ENCODE data around the gene RSAD2. TPM values are rescaled to one million over a fixed set of nuclear protein-coding genes. Genes with fewer than 3 reads are reported as not detected.

The RSAD2 gene
- total RNA-seq, 1 donor from 2014 or later = 2.2 TPM

DNA sequence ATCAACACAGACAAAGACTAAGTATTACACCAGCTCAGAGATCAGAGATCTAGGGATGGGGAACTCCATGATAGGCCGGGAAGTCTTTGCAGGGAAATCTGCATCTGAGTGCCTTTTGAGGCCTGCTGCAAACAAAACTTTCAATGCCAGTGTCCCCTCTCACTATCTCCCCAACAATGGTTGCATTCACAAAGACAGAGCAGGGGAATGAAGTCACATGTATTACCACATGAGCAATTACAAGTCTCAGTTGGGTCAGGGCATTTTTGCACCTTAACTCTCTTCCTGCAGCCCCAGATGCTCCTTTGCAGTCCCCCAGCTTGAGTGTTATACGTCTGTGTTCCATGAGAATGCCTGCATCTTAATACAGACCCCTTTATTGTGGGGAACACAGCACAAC lies 37.8 kb downstream of the RSAD2 start:
- H3K4me1 Mint-ChIP-seq (ENCODE audit: low read depth) = peaks cover 61% of the 10 kb centered on the region
- peaks cover 9% of the 10 kb centered on the region for H3K36me3 Mint-ChIP-seq (ENCODE audit: low read depth)
- no peaks in the 10 kb centered on the region for H3K9me3 Mint-ChIP-seq
- H3K27me3 Mint-ChIP-seq (ENCODE audit: insufficient read depth) = peaks cover 16% of the 10 kb centered on the region
- peak overlapping the region; percentile 40 for H3K4me3 Mint-ChIP-seq
- intact Hi-C loops (cut with micrococcal nuclease) = no loop called here
- no peak for DNase-seq (ENCODE audit: low spot score)
- no peak overlapping the region for H3K27ac Mint-ChIP-seq

DNA sequence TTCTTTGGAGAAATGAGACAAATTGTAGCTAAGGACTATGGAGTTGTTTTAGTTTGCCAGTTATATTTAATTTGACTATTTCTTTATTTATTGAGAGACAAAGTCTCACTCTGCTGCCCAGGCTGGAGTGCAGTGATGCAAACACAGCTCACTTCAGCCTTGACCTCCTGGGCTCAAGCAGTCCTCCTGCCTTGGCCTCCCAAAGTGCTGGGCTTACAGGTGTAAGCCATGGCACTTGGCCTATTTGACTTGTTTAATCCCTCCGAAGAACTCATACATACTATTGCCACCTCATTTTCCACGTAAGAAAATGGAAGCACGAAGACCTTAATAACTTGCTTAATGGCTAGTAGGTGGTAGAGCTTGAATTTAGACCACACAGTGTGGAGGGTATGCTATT lies 38.6 kb downstream of the RSAD2 start:
- Mint-ChIP-seq H3K9me3 (no peaks in the 10 kb centered on the region), H3K4me1 (ENCODE audit: low read depth) (peaks cover 55% of the 10 kb centered on the region), H3K4me3 (peak overlapping the region; percentile 67), H3K27me3 (ENCODE audit: insufficient read depth) (peaks cover 16% of the 10 kb centered on the region), H3K36me3 (ENCODE audit: low read depth) (peaks cover 9% of the 10 kb centered on the region), H3K27ac (peak overlapping the region; percentile 21)
- no peak for DNase-seq (ENCODE audit: low spot score)
- intact Hi-C loops (cut with micrococcal nuclease) = no loop called here

DNA sequence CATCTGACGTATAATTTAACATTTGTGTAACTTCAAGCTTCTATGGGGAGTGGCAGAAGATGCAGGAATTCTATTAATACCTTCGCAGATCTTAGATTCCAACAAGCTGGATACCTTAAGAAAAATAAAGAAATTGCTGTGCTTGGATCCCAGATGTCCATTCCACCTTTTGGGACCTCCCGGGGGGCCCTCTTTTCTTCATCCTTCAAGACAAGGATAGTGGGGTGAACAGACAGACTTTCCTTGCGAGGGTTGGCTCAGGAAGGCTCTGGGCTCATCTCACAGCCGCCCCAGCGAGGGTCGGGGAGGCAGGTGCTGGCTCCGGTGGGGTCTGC lies 39.1 kb downstream of the RSAD2 start:
- Mint-ChIP-seq H3K27ac (peak overlapping the region; percentile 21), H3K27me3 (ENCODE audit: insufficient read depth) (peaks cover 16% of the 10 kb centered on the region), H3K4me1 (ENCODE audit: low read depth) (peaks cover 55% of the 10 kb centered on the region), H3K4me3 (peak overlapping the region; percentile 67), H3K36me3 (ENCODE audit: low read depth) (peaks cover 9% of the 10 kb centered on the region), H3K9me3 (no peaks in the 10 kb centered on the region)
- DNase-seq (ENCODE audit: low spot score) = no peak
- intact Hi-C loops (cut with micrococcal nuclease) = loop anchor here (1.0 kb wide), 3 partner anchors 10 to 39 kb away; partner anchors contain the start of gene RSAD2

DNA sequence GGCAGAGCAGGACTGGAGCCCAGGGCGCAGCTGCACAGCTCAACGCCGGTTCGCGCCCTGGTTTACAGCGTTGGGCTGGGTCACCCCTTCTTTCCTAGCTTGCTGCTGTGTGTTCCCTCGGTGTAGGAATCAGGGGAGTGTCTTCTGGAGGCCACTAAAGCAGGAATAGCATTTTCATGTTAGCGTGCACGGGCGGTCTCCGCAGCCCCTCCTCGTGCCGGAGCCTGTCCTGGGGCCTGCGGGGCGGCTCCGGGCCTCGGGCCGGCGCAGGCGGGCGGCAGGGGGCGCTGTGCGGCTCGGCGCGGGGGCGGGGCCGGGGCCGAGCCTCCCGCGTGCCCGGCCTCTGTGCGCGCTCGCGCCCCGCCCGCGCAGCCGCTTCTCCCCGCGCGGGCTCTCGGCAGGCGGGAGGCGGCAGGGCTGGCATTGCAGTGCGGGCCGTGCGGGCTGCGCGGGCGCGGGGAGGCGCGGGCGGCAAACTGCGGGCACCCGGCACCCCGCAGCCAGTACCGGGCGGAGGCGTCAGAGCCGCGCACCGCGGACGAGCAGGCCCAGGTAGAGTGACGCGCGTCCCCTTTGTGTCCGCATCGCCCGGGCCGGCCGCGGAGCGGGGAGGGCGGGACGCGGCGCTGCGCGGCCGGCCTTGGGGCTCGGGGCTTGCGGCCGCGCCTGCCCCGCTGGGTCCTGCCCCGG lies 39.6 kb downstream of the RSAD2 start, which contains the start of gene RNF144A:
Gene RNF144A (plus strand): TSS at position 342 of the 690 bp plus-strand sequence. CDS start 79,515 bp downstream, outside the sequence.
- Mint-ChIP-seq H3K27me3 (ENCODE audit: insufficient read depth) (peaks cover 16% of the 10 kb centered on the region), H3K4me1 (ENCODE audit: low read depth) (peaks cover 52% of the 10 kb centered on the region), H3K4me3 (peak within 1 kb of the TSS; percentile 74), H3K9me3 (no peaks in the 10 kb centered on the region), H3K36me3 (ENCODE audit: low read depth) (peaks cover 9% of the 10 kb centered on the region), H3K27ac (peak within 1 kb of the TSS; percentile 59)
- peak; percentile 71 for DNase-seq (ENCODE audit: low spot score)
- intact Hi-C loops (cut with micrococcal nuclease) = loop anchor here (1.0 kb wide), 3 partner anchors 11 to 40 kb away; partner anchors contain the start of gene RSAD2

DNA sequence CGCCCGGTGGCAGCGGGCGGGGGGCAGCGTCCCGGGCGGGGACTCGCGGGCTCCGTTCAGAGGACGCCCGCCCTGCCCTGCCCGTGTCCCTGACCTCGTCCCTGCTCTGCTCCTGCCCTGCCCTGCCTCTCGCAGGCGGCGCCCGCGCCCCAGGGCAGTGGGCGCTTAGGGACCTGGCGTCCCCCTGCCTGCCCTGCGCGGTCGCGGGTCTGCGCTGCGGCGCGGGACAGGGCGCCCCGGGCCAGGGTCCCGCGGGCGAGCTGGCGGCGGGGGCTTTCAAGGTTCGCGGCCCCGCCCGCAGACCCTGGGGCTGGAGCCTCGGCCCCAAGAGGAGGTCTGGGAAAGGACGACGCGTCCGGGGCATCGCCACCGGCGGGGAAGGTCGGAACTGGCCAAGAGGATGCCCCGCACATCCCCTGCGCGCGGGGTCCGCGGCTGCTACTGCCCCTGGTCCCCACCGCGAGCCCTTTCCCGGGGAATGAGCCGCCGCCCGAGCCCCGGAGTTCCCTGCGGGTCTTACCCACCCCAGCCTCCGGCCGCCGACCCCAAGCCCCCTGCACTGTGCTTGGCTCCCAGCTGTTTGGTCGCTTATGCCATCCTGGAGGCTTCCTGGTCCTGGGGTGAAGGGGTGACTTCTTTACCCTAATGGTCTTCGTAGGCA lies 40.3 kb downstream of the RSAD2 start:
- intact Hi-C loops (cut with micrococcal nuclease) = loop anchor here (1.0 kb wide), 3 partner anchors 12 to 41 kb away; partner anchors contain the start of gene RSAD2
- Mint-ChIP-seq H3K4me3 (peak overlapping the region; percentile 74), H3K27ac (no peak overlapping the region), H3K27me3 (ENCODE audit: insufficient read depth) (peaks cover 13% of the 10 kb centered on the region), H3K36me3 (ENCODE audit: low read depth) (peaks cover 8% of the 10 kb centered on the region), H3K4me1 (ENCODE audit: low read depth) (peaks cover 47% of the 10 kb centered on the region), H3K9me3 (no peaks in the 10 kb centered on the region)
- no peak for DNase-seq (ENCODE audit: low spot score)

DNA sequence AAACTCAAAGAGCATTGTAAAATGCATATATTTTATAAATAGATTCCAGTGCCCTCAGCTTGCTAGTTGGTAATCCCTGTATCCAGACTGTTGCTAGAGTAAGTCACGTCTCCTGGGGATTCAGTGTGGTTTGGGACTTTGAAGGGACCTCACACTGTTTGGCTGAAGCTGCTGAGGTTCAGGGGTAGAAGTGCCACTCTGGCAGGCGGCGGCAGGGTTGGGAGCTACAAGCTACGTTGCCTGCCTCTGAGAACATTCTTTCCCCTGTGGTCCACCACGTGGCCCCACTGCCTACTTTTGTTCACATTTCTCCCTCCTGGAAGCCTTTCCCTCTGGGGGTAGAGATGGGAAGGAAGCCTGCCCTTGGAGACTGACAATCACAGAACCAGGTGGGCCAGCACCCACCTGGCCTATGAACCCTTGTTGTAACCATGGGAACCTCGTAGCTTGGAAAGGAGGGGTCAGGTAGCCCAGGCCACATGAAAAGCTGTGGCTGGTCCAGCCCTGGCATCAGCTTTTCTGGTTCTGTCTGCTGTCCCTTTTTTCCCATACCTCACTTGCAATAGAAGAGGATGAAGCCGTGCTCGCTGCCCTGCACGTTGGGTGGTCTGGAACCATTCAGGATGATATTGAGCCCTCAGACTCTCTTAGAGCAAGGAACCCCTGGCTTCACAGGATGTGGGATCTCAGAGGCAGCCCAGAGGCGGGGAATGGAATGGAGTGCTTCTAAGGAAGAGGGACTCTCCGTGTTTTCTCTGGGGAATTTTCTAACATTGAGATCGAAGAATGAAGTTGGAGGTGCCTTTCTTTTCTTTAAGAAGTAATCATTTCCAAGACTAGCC lies 42.5 kb downstream of the RSAD2 start:
- intact Hi-C loops (cut with micrococcal nuclease) = no loop called here
- DNase-seq (ENCODE audit: low spot score) = no peak
- Mint-ChIP-seq H3K27ac (no peak overlapping the region), H3K4me3 (no peak overlapping the region), H3K36me3 (ENCODE audit: low read depth) (peaks cover 17% of the 10 kb centered on the region), H3K4me1 (ENCODE audit: low read depth) (peaks cover 46% of the 10 kb centered on the region), H3K9me3 (no peaks in the 10 kb centered on the region), H3K27me3 (ENCODE audit: insufficient read depth) (peaks cover 15% of the 10 kb centered on the region)

DNA sequence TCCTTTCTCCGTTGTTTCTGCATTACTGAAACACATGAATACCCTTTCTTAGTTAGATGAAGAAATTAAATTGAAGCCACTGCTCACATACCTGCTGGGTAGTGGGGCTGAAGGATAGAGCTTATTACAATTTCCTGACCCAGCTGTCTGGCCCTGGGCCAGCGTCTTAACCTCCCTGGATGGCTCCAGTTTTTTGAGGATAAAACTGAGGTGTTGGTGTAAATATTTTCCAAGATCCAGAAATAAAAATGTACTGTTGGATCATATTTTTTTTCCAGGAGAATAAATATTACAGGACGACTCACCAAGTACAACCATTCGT lies 43.1 kb downstream of the RSAD2 start:
- H3K4me1 Mint-ChIP-seq (ENCODE audit: low read depth) = peaks cover 48% of the 10 kb centered on the region
- no peak overlapping the region for H3K4me3 Mint-ChIP-seq
- no peaks in the 10 kb centered on the region for H3K9me3 Mint-ChIP-seq
- H3K27ac Mint-ChIP-seq = no peak overlapping the region
- H3K36me3 Mint-ChIP-seq (ENCODE audit: low read depth) = peaks cover 17% of the 10 kb centered on the region
- H3K27me3 Mint-ChIP-seq (ENCODE audit: insufficient read depth) = peaks cover 12% of the 10 kb centered on the region
- intact Hi-C loops (cut with micrococcal nuclease) = no loop called here
- DNase-seq (ENCODE audit: low spot score) = no peak

DNA sequence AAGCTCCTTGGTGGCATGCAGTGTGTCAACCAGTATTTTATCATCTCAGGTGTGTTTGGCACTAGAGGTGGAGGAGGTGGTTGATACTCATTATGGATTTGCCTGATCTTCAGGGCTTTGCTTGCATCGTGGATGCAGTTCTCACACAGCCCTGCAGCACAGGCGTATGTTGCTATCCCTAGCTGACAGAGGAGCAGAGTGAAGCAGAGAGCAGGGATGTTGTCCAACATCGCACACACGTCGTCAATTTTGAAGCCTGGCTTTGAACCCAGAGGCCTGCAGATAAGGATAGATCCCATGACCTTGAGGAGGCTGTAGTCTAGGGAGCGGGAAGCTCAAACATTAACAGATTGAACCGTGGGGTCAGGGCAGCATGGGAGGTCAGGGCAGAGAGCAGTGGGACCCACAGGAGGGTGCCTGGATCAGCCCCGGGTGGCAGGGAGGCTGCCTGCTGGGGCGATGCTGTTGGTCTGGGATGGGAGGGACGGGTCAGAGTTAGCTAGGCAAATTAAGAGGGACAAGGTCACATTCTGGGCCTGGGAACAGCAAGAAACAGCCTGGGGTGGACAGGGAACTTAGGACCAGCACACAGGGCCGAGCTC lies 43.8 kb downstream of the RSAD2 start:
- Mint-ChIP-seq H3K27me3 (ENCODE audit: insufficient read depth) (peaks cover 10% of the 10 kb centered on the region), H3K27ac (peak overlapping the region; percentile 16), H3K36me3 (ENCODE audit: low read depth) (peaks cover 18% of the 10 kb centered on the region), H3K4me3 (peak overlapping the region; percentile 5), H3K9me3 (peaks cover 4% of the 10 kb centered on the region), H3K4me1 (ENCODE audit: low read depth) (peaks cover 44% of the 10 kb centered on the region)
- no peak for DNase-seq (ENCODE audit: low spot score)
- intact Hi-C loops (cut with micrococcal nuclease) = no loop called here

DNA sequence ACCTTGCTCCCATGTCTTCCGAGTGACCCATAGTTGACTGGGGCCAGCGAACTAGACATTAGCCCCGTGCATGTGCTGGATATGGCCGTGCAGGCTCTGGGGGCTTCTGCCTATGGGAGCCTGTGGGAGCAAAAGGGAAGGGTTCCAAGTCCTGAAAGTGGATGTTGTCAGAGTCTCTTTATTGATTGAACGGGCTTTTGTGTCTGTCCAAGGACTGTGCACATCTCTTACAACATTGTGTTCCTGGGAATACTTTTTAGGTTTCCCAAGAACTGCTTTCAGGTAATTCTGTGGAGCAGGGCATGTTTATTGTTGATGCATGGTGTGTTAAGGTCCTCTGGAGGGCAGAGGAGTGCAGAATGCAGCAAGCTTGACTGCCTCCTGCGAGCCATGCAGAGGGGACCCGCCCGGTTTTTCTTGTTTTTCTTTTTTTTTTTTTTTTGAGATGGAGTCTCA lies 44.7 kb downstream of the RSAD2 start:
- Mint-ChIP-seq H3K36me3 (ENCODE audit: low read depth) (peaks cover 25% of the 10 kb centered on the region), H3K9me3 (peaks cover 12% of the 10 kb centered on the region), H3K27ac (peak overlapping the region; percentile 58), H3K27me3 (ENCODE audit: insufficient read depth) (peaks cover 6% of the 10 kb centered on the region), H3K4me3 (no peak overlapping the region), H3K4me1 (ENCODE audit: low read depth) (peaks cover 41% of the 10 kb centered on the region)
- DNase-seq (ENCODE audit: low spot score) = no peak
- intact Hi-C loops (cut with micrococcal nuclease) = no loop called here

DNA sequence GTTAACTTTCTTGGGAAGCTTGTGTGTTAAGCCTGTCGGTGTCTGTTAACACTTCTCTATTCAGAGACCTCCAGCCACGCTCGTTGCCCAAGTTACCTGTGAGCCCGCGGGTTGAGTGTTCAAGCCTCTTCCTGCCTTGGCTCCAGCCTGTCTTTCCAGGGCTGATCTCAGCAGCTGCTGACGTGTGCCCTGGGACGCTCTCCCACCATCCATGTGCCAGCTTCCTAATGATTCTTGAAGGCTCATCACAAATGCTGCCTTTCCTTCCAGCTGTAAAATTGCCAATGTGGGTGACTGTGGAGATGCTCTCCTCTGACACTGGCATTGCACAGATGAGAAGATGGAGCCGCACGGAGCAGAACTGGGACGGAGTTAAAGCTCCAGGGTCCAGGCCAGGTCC lies 45.7 kb downstream of the RSAD2 start:
- intact Hi-C loops (cut with micrococcal nuclease) = no loop called here
- Mint-ChIP-seq H3K27me3 (ENCODE audit: insufficient read depth) (peaks cover 6% of the 10 kb centered on the region), H3K4me1 (ENCODE audit: low read depth) (peaks cover 44% of the 10 kb centered on the region)

DNA sequence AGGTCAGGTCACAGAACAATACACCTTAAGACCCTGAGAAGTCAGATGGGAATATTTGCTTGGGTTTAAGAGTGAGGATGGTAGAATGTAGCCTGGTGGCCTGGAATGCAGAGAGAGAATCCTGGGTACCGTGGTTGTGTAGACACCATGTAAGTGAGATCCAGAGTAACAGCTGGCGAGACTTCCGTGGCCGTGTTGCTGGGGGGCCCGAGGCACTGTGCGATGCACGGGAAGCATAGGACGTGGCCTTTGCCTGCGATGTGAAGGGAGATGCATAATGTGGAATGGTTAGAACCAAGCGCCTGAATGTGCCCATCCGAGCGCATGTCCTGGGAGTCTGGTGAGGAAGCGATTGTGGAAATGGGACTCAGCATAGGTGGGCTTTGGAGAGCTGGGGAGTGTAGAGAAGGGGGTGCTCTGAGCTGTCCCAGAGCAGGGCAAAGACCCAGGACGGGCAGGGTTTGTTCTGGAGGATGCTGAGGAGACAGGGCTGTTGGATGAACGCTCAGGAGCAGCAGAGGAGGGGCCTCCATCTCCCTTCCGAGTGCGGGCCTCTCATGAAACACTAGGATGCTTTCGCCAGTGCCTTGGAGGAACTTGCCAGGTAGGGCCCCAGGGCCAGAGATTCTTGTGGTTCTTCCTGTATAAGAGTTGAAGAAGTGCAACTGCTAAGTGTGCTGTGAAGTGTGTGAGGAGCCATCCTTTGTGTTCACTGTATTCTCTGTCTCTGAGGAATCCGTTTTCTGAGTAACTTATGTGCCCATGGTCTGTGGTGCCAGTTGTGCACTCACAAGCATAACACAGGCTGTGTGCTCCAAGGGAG lies 46.7 kb downstream of the RSAD2 start:
- H3K27me3 Mint-ChIP-seq (ENCODE audit: insufficient read depth) = peaks cover 8% of the 10 kb centered on the region

More for the DNA sequence above, 45.7 kb downstream of the RSAD2 start:
- H3K27ac Mint-ChIP-seq = no peak overlapping the region
- no peak for DNase-seq (ENCODE audit: low spot score)
- peaks cover 17% of the 10 kb centered on the region for H3K9me3 Mint-ChIP-seq
- H3K4me3 Mint-ChIP-seq = no peak overlapping the region
- H3K36me3 Mint-ChIP-seq (ENCODE audit: low read depth) = peaks cover 33% of the 10 kb centered on the region

DNA sequence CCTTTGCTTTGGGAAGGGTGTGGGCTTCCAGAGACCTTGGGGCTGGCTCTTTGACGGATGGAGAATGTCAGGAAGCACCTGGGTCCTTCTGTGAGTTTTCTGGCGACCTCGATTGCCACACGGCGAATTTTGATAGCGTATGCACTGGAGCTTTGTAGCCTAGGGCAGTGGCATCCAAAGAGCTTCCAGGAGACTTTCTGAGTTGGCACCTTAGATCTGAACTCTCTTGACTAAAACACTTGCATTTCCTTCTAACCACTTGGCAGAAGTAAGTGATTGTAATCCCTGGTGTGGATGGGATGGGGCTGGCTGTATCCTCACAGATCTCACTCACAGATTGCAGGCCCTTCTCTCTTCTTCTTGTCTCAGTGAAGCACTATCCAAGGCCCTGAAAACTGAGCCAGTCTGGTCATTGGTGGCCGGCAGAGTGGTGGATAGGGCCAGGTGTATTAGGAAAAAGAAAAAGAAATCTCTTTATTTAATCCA lies 47.4 kb downstream of the RSAD2 start:
- no peak overlapping the region for H3K4me3 Mint-ChIP-seq
- peaks cover 6% of the 10 kb centered on the region for H3K27me3 Mint-ChIP-seq (ENCODE audit: insufficient read depth)
- H3K36me3 Mint-ChIP-seq (ENCODE audit: low read depth) = peaks cover 34% of the 10 kb centered on the region
- DNase-seq (ENCODE audit: low spot score) = no peak
- peaks cover 22% of the 10 kb centered on the region for H3K9me3 Mint-ChIP-seq
- no peak overlapping the region for H3K27ac Mint-ChIP-seq
- H3K4me1 Mint-ChIP-seq (ENCODE audit: low read depth) = peaks cover 50% of the 10 kb centered on the region
- intact Hi-C loops (cut with micrococcal nuclease) = no loop called here

More for the DNA sequence above, 46.7 kb downstream of the RSAD2 start:
- Mint-ChIP-seq H3K36me3 (ENCODE audit: low read depth) (peaks cover 36% of the 10 kb centered on the region), H3K9me3 (peaks cover 22% of the 10 kb centered on the region), H3K4me1 (ENCODE audit: low read depth) (peaks cover 46% of the 10 kb centered on the region), H3K27ac (peak overlapping the region; percentile 1), H3K4me3 (no peak overlapping the region)
- DNase-seq (ENCODE audit: low spot score) = no peak
- intact Hi-C loops (cut with micrococcal nuclease) = no loop called here

Data from activated T-helper 1 cell treated with anti-CD3 and anti-CD28 coated beads, Interleukin-12 subunit alpha, Interleukin-12 subunit beta, Interleukin-2, Interleukin-4 antibody, amounts not matched to agents 30 ng/mL and 10 ng/mL and 1 ng/mL, durations not matched to agents 14 hours and 24 hours and 36 hours (primary cell).